ENCODE measurements around the gene CALB2.
"Not testable (repeated sequence)": the region's sequence is repeated elsewhere in the genome, so short reads cannot be mapped to it uniquely, and the experiment has no call there.

Gene CALB2

GRCh38 chr16:71352963-71353460, 5.5 kb upstream of the CALB2 start:
- DNase-seq: no peak

GRCh38 chr16:71353736-71354135, 4.8 kb upstream of the CALB2 start:
- DNase-seq: no peak

GRCh38 chr16:71354156-71354555, 4.4 kb upstream of the CALB2 start:
- no peak for DNase-seq

GRCh38 chr16:71356051-71356740, 2.3 kb upstream of the CALB2 start:
- DNase-seq: no peak

GRCh38 chr16:71356936-71357335, 1.6 kb upstream of the CALB2 start:
- DNase-seq: not testable (repeated sequence)

- no peak for DNase-seq
Measured at GRCh38 chr16:71357681-71358080, 842 bp upstream of the CALB2 start.

GRCh38 chr16:71359431-71359830, 908 bp downstream of the CALB2 start:
- no peak for DNase-seq

GRCh38 chr16:71360378-71360777, 1.9 kb downstream of the CALB2 start:
- DNase-seq: no peak

GRCh38 chr16:71364133-71364681, 5.7 kb downstream of the CALB2 start:
- no peak for DNase-seq

- DNase-seq: no peak
Measured at GRCh38 chr16:71365021-71365420, 6.5 kb downstream of the CALB2 start.

GRCh38 chr16:71367241-71367976, 8.9 kb downstream of the CALB2 start:
- DNase-seq: no peak

GRCh38 chr16:71368958-71369357, 10.4 kb downstream of the CALB2 start:
- no peak for DNase-seq

- no peak for DNase-seq
Measured at GRCh38 chr16:71369494-71369893, 11.0 kb downstream of the CALB2 start.

GRCh38 chr16:71371237-71371636, 12.7 kb downstream of the CALB2 start:
- no peak for DNase-seq

- DNase-seq: no peak
Measured at GRCh38 chr16:71373073-71373472, 14.6 kb downstream of the CALB2 start.

GRCh38 chr16:71376465-71377157, 18.1 kb downstream of the CALB2 start:
- no peak for DNase-seq

GRCh38 chr16:71379711-71380110, 21.2 kb downstream of the CALB2 start:
- no peak for DNase-seq

GRCh38 chr16:71380831-71381230, 22.3 kb downstream of the CALB2 start:
- DNase-seq: no peak

GRCh38 chr16:71383054-71383773, 24.7 kb downstream of the CALB2 start:
- no peak for DNase-seq

- no peak for DNase-seq
Measured at GRCh38 chr16:71384073-71384724, 25.7 kb downstream of the CALB2 start.

- DNase-seq: no peak
Measured at GRCh38 chr16:71387045-71387871, 28.7 kb downstream of the CALB2 start.

Data from T-helper 9 cell (primary cell).